ENCODE data around the gene DUOXA1. TPM values are rescaled to one million over a fixed set of nuclear protein-coding genes. Genes with fewer than 3 reads are reported as not detected.

The DUOXA1 gene
- total and polyA plus RNA-seq, 2 experiments from 2014 or later = 0.09 TPM; not detected in 1

DNA sequence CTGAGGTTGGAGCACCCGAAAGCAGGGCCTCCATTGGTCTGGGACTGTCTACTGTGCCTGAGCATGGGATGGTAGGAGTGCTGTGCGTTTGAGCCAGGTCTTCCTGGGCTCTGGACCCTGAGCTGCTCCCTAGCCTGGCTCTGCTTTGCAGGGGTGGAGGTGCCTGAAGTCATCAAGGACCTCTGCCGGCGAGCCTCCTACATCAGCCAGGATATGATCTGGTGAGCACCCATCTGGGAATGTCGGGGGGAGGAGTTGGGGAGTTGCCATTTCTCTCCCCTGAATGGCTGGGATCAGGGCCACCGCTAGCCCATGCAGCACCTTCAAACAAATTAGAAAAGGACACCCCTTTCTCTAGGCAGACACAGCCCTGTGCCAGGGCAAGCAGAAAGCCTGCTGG, 20.8 kb upstream of the DUOXA1 start:
- no peak for DNase-seq (ENCODE audit: low read depth in 1 of 2, low spot score in 1 of 2)
- Histone ChIP-seq H3K9me3 (ENCODE audit: low read depth) (no peaks in the 10 kb centered on the region), H3K36me3 (no peaks in the 10 kb centered on the region), H3K27me3 (no peaks in the 10 kb centered on the region), H3K4me1 (ENCODE audit: low read depth) (no peaks in the 10 kb centered on the region), H3K27ac (no peak overlapping the region), H3K4me3 (no peak overlapping the region)
- TF ChIP-seq, protein P1, sequence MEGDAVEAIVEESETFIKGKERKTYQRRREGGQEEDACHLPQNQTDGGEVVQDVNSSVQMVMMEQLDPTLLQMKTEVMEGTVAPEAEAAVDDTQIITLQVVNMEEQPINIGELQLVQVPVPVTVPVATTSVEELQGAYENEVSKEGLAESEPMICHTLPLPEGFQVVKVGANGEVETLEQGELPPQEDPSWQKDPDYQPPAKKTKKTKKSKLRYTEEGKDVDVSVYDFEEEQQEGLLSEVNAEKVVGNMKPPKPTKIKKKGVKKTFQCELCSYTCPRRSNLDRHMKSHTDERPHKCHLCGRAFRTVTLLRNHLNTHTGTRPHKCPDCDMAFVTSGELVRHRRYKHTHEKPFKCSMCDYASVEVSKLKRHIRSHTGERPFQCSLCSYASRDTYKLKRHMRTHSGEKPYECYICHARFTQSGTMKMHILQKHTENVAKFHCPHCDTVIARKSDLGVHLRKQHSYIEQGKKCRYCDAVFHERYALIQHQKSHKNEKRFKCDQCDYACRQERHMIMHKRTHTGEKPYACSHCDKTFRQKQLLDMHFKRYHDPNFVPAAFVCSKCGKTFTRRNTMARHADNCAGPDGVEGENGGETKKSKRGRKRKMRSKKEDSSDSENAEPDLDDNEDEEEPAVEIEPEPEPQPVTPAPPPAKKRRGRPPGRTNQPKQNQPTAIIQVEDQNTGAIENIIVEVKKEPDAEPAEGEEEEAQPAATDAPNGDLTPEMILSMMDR (IDR thresholded peaks at IDR 0.05; ENCODE audit: low read depth, low read length) = no peak

DNA sequence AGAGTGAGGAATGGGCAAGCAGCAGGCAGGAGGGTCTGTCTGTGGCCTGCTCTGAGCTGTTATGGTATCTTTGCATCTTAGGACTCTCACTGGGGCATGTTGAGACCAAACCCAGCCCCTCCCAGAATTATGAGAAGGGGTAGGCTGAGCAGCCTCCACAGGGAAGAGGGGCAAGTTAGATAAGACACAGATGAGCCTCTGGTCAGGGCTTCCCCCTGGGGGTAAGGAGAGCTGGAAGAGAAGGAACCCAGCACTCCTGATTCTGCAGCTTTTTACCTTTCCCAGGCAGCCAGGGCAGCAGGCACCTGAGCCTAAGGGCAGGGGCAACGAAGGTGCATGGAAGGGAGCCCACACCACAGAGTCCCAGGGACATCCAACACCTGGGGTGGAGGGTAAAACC, 19.4 kb upstream of the DUOXA1 start:
- no peak overlapping the region for H3K27ac ChIP-seq
- H3K9me3 ChIP-seq (ENCODE audit: low read depth) = no peaks in the 10 kb centered on the region
- TF ChIP-seq, protein P1 (IDR thresholded peaks at IDR 0.05; ENCODE audit: low read depth, low read length) = no peak
- DNase-seq (ENCODE audit: low read depth in 1 of 2, low spot score in 1 of 2) = no peak
- H3K4me3 ChIP-seq = no peak overlapping the region
- H3K27me3 ChIP-seq = peaks cover 3% of the 10 kb centered on the region
- H3K4me1 ChIP-seq (ENCODE audit: low read depth) = no peaks in the 10 kb centered on the region
- no peaks in the 10 kb centered on the region for H3K36me3 ChIP-seq

DNA sequence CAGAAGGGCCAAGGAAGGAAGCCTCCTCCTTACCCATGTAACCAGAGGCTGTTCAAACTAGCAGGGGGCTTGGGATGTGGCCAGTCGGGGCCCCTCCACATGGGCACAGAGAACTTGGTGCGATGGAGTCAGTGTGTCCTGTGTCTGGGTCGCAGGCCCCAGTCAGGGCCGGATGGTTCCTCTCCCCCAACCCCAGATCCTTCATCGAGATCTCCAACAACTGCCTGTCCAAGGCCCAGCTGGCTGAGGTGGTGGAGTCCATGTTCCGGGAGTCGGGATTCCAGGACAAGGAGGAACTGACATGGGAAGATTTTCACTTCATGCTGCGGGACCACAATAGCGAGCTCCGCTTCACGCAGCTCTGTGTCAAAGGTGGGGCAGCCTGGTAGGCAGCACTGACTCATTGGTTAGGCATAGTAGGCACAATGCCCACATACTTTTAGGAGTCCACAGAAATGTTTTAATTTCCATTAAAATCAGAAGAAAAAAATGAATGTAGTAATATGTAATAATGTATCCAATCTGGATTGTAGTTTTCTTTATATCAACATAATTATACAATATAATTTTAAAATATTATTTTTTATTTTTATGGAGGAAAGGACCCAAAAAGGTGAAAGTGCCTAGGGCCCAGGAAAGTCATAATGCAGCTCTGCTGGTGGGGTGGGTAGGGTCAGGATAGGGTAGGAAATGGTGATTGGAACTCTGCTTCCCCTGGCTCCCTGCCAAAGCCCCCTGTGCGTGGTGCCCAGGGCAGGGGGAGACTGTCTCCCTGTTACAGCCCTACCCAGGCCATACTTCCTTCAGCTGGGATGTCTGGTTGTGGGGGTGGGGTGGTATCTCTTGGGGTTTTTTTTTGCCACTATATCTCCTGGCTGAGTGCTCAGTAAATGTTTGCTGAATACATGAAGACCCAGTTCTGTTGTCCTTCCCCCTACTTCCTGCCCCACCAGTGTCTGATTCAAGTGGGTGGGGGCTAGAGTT, 18.7 kb upstream of the DUOXA1 start:
- DNase-seq (ENCODE audit: low read depth in 1 of 2, low spot score in 1 of 2) = no peak
- Histone ChIP-seq H3K9me3 (ENCODE audit: low read depth) (no peaks in the 10 kb centered on the region), H3K4me1 (ENCODE audit: low read depth) (no peaks in the 10 kb centered on the region), H3K4me3 (no peak overlapping the region), H3K36me3 (no peaks in the 10 kb centered on the region), H3K27ac (no peak overlapping the region), H3K27me3 (peaks cover 3% of the 10 kb centered on the region)
- TF ChIP-seq, protein P1 (IDR thresholded peaks at IDR 0.05; ENCODE audit: low read depth, low read length) = no peak

DNA sequence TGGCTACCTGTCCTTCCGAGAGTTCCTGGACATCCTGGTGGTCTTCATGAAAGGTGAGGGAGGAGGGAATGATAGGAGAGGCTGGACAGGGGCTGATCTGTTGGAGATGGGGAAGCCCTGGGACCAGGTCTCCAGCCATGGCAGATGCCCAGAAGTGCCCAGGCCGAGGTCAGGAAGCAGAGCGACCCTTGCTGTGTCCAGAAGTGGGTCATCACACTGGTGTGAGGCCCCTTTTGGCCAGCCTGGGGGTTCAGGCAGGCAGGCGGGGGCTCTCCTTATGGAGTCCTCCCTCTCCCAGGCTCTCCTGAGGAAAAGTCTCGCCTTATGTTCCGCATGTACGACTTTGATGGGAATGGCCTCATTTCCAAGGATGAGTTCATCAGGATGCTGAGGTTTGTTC, 17.9 kb upstream of the DUOXA1 start:
- Histone ChIP-seq H3K9me3 (ENCODE audit: low read depth) (no peaks in the 10 kb centered on the region), H3K4me1 (ENCODE audit: low read depth) (no peaks in the 10 kb centered on the region), H3K27me3 (peaks cover 3% of the 10 kb centered on the region), H3K4me3 (no peak overlapping the region), H3K27ac (no peak overlapping the region), H3K36me3 (no peaks in the 10 kb centered on the region)
- no peak for DNase-seq (ENCODE audit: low read depth in 1 of 2, low spot score in 1 of 2)
- TF ChIP-seq, protein P1 (IDR thresholded peaks at IDR 0.05; ENCODE audit: low read depth, low read length) = no peak

DNA sequence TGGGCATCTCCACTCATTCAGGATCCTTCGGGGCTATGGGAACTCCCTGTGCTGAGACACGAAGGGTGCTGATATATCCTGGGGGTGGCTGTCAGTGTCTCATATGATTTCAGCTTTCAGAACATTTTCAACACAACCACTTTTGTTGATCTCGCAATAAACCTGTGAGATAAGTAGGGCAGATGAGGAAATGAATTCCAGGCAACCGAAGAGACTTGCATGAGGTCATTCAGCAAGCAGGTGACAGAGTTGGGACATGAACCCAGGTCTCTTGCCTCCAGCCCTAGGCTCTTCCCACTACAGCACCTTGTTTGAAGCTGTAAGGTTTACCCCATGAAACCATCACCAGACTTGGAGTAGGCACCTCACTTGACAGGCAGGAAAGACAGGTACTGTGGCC, 16.7 kb upstream of the DUOXA1 start:
- no peak overlapping the region for H3K4me3 ChIP-seq
- TF ChIP-seq, protein P1 (IDR thresholded peaks at IDR 0.05; ENCODE audit: low read depth, low read length) = no peak
- H3K27ac ChIP-seq = no peak overlapping the region

More for the DNA sequence above, 16.7 kb upstream of the DUOXA1 start:
- Histone ChIP-seq H3K27me3 (peaks cover 3% of the 10 kb centered on the region), H3K4me1 (ENCODE audit: low read depth) (no peaks in the 10 kb centered on the region), H3K9me3 (ENCODE audit: low read depth) (no peaks in the 10 kb centered on the region), H3K36me3 (no peaks in the 10 kb centered on the region)
- no peak for DNase-seq (ENCODE audit: low read depth in 1 of 2, low spot score in 1 of 2)

All from cardiac muscle cell (in vitro differentiated cells and primary cell).